OCI-LY1 (cell line): ENCODE data around the gene CRYM.

ENCODE experiments used
- H2AFZ ChIP-seq: fragments of 200-600 bp; sonication (generic), shearing (Covaris generic); 2 replicates; pipeline ENCODE4 v1.6.0; 2014; ENCODE audit warnings: antibody characterized with exemption, mild to moderate bottlenecking, low read length
- H3F3A ChIP-seq: fragments of 200-600 bp; sonication (generic), shearing (Covaris generic); 2 replicates; pipeline ENCODE4 v1.6.0; 2014; ENCODE audit warnings: mild to moderate bottlenecking, antibody characterized with exemption, low read length, moderate library complexity; ENCODE audit not compliant: insufficient read depth
- H3K27ac ChIP-seq: fragments of 200-600 bp; sonication (generic); 2 replicates; pipeline ENCODE4 v1.5.1; 2014; ENCODE audit warnings: low read length, mixed run types, mild to moderate bottlenecking, low read depth; ENCODE audit not compliant: poor library complexity, severe bottlenecking
- H3K27me3 ChIP-seq: fragments of 200-600 bp; sonication (generic); 2 replicates; pipeline ENCODE4 v1.6.0; 2014; ENCODE audit warnings: antibody characterized with exemption, mild to moderate bottlenecking, low read length, moderate library complexity; ENCODE audit not compliant: insufficient read depth
- H3K36me3 ChIP-seq: fragments of 200-600 bp; sonication (generic); 2 replicates; pipeline ENCODE4 v1.6.1; 2014; ENCODE audit warnings: mild to moderate bottlenecking, antibody characterized with exemption, low read length, moderate library complexity, mixed read lengths; ENCODE audit not compliant: insufficient read depth
- H3K4me1 ChIP-seq: fragments of 200-600 bp; sonication (generic); 2 replicates; pipeline ENCODE4 v1.5.1; 2014; ENCODE audit warnings: mild to moderate bottlenecking, low read length, moderate library complexity; ENCODE audit not compliant: insufficient read depth, severe bottlenecking
- H3K4me2 ChIP-seq: fragments of 200-600 bp; sonication (generic), shearing (Covaris generic); 2 replicates; pipeline ENCODE4 v1.6.1; 2014; ENCODE audit warnings: low read length
- H3K4me3 ChIP-seq: fragments of 200-600 bp; sonication (generic); 2 replicates; pipeline ENCODE4 v1.5.1; 2014; ENCODE audit warnings: low read length, low read depth, mild to moderate bottlenecking, mixed read lengths; ENCODE audit not compliant: poor library complexity, severe bottlenecking
- H3K79me2 ChIP-seq: fragments of 200-600 bp; shearing (Covaris generic); 2 replicates; pipeline ENCODE4 v1.6.1; 2016; ENCODE audit warnings: mixed run types, low read length, mixed read lengths; ENCODE audit not compliant: insufficient read depth
- H3K9ac ChIP-seq: fragments of 200-600 bp; sonication (generic), shearing (Covaris generic); 2 replicates; pipeline ENCODE4 v1.6.1; 2014; ENCODE audit warnings: mild to moderate bottlenecking, low read length, mixed read lengths
- H3K9me2 ChIP-seq: fragments of 200-600 bp; sonication (generic), shearing (Covaris generic); 2 replicates; pipeline ENCODE4 v1.6.1; 2014; ENCODE audit warnings: low read depth, mild to moderate bottlenecking, low read length, mixed read lengths
- H3K9me3 ChIP-seq: fragments of 200-600 bp; shearing (Covaris generic); 2 replicates; pipeline ENCODE4 v1.6.1; 2014; ENCODE audit warnings: low read length, mixed read lengths
- H4K20me1 ChIP-seq: fragments of 200-600 bp; sonication (generic), shearing (Covaris generic); 2 replicates; pipeline ENCODE4 v1.6.0; 2016; ENCODE audit warnings: mild to moderate bottlenecking, low read length; ENCODE audit not compliant: insufficient read depth
- EZH2 ChIP-seq: fragments of 200-600 bp; sonication (generic), shearing (Covaris generic); IDR thresholded peaks from 2 replicates; pipeline ENCODE4 v1.8.0; 2017; ENCODE audit warnings: borderline replicate concordance, mixed run types, mild to moderate bottlenecking, antibody characterized with exemption, low read length, moderate library complexity, mixed read lengths
- TF ChIP-seq, protein P1 (sequence below): fragments of 200-600 bp; sonication (generic), shearing (Covaris generic); IDR thresholded peaks from 2 replicates; pipeline ENCODE4 v1.5.1; 2017; ENCODE audit warnings: mild to moderate bottlenecking, antibody characterized with exemption, low read length, moderate library complexity, mixed read lengths

The CRYM gene

DNA sequence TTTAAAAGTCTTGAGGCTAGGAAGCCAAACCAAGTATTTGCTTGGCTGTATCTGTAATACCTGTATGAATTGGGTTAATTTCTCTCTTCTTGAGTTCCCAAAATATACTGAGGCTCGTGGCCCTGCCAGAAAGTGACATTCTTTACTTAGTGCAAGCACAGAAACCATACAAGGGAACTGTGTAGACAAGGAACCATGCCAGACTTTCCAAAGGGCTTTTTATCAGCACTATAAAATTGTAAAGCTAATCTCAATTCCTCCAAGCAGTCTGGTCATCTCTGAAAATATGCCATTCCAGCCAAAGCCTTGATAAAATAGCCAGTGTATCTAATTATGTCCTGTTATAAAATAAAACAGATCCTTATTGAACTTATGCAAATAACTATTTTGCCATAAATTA, 7.2 kb upstream of the CRYM start:
- Histone ChIP-seq H3K4me2 (no peak overlapping the region), H3F3A (no peaks in the 10 kb centered on the region), H3K4me3 (no peak overlapping the region), H3K4me1 (no peaks in the 10 kb centered on the region), H3K79me2 (no peaks in the 10 kb centered on the region), H3K27ac (no peak overlapping the region), H3K9ac (no peak overlapping the region), H3K36me3 (no peaks in the 10 kb centered on the region), H2AFZ (no peak overlapping the region), H3K9me2 (no peaks in the 10 kb centered on the region), H3K9me3 (no peaks in the 10 kb centered on the region; the same call in 1 of the 2 replicates), H4K20me1 (no peaks in the 10 kb centered on the region), H3K27me3 (peaks cover 8% of the 10 kb centered on the region; the same call in 1 of the 2 replicates)
- TF ChIP-seq, protein P1, sequence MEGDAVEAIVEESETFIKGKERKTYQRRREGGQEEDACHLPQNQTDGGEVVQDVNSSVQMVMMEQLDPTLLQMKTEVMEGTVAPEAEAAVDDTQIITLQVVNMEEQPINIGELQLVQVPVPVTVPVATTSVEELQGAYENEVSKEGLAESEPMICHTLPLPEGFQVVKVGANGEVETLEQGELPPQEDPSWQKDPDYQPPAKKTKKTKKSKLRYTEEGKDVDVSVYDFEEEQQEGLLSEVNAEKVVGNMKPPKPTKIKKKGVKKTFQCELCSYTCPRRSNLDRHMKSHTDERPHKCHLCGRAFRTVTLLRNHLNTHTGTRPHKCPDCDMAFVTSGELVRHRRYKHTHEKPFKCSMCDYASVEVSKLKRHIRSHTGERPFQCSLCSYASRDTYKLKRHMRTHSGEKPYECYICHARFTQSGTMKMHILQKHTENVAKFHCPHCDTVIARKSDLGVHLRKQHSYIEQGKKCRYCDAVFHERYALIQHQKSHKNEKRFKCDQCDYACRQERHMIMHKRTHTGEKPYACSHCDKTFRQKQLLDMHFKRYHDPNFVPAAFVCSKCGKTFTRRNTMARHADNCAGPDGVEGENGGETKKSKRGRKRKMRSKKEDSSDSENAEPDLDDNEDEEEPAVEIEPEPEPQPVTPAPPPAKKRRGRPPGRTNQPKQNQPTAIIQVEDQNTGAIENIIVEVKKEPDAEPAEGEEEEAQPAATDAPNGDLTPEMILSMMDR = no peak
- no peak for TF ChIP-seq EZH2

DNA sequence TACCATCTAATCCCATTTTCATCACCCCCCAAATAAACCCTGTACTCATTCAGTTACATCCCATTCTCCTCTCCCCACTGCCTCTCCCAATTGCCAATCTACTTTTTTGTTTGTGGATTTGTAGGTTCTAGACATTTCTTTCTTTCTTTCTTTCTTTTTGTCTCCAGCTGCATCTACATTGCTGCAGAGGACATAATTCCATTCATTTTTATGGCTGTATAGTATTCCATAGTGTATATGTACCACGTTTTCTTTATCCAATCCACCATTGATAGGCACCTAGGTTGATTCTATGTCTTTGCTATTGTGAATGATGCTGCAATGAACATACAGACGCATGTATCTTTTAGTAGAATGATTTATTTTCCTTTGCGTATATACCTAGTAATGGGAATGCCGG, 6.3 kb upstream of the CRYM start:
- no peaks in the 10 kb centered on the region; the same call in 1 of the 2 replicates for H3K9me3 ChIP-seq
- peaks cover 8% of the 10 kb centered on the region; the same call in 1 of the 2 replicates for H3K27me3 ChIP-seq
- H2AFZ ChIP-seq = no peak overlapping the region
- H3K4me1 ChIP-seq = no peaks in the 10 kb centered on the region
- H3K36me3 ChIP-seq = no peaks in the 10 kb centered on the region
- no peak overlapping the region for H3K9ac ChIP-seq
- H3K27ac ChIP-seq = no peak overlapping the region
- no peaks in the 10 kb centered on the region for H4K20me1 ChIP-seq
- TF ChIP-seq, protein P1 = no peak
- no peak for TF ChIP-seq EZH2
- peak overlapping the region; percentile 60 for H3K4me3 ChIP-seq
- no peaks in the 10 kb centered on the region for H3K9me2 ChIP-seq
- H3F3A ChIP-seq = no peaks in the 10 kb centered on the region
- H3K4me2 ChIP-seq = peak overlapping the region; percentile 67
- H3K79me2 ChIP-seq = no peaks in the 10 kb centered on the region

DNA sequence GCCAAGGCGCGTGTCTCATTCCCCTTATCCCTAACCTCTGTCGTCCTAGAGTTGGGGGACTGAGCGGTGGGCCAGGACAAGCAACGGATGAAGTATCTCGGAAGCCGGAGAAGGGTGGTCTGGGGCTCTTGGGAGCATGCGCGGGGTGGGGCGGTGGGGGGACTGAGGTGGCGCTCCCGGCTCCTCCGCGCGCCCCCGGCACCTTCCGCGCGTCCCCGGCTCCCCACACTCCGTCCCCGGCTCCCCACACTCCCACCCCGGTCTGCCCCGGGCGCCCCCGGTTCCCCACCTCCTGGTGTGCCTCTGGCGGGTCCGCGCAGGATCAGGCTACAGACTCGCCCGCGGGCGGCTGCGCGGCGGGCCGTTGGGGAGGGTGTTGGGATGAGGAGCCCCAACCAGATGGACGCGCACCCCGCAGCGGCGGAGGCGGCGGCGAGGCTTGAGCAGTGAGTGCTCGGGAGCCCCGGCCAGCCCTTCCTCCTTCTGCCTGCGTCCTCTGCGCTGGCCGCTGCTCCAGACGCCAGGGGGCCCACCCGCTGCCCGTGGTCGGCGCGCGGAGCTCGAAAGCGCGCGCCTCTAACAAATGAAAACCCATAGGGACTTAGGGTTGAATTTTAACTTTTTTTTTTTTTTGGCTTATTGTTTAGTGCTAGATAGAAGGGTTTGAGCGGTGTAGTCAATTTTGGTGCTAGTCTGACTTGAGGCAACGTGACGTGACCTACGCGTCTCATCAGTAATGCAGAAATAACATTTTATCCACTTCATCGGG, 5.6 kb upstream of the CRYM start:
- no peaks in the 10 kb centered on the region for H3K36me3 ChIP-seq

More for the DNA sequence above, 5.6 kb upstream of the CRYM start:
- Histone ChIP-seq H3K4me3 (peak overlapping the region; percentile 60), H4K20me1 (no peaks in the 10 kb centered on the region), H3K79me2 (no peaks in the 10 kb centered on the region), H3K4me1 (no peaks in the 10 kb centered on the region), H3K27me3 (peaks cover 8% of the 10 kb centered on the region; the same call in 1 of the 2 replicates), H3K27ac (no peak overlapping the region), H2AFZ (no peak overlapping the region), H3F3A (no peaks in the 10 kb centered on the region), H3K4me2 (peak overlapping the region; percentile 67), H3K9me3 (no peaks in the 10 kb centered on the region), H3K9ac (peak overlapping the region; percentile 37; the same call in 1 of the 2 replicates), H3K9me2 (no peaks in the 10 kb centered on the region)
- no peak for TF ChIP-seq EZH2
- TF ChIP-seq, protein P1 = peak; percentile 47
